DOHH2 (cell line): Measurements from ENCODE around the gene MTCL1.

Source experiments
- CTCF ChIP-seq: fragments of 200-600 bp; sonication (generic); IDR thresholded peaks from one replicate; pipeline ENCODE4 v1.5.1; 2014; ENCODE audit warnings: antibody characterized with exemption, mild to moderate bottlenecking, low read depth, low read length; ENCODE audit not compliant: poor library complexity, severe bottlenecking
- EZH2phosphoT487 ChIP-seq: fragments of 200-600 bp; sonication (generic); IDR thresholded peaks from 2 replicates; pipeline ENCODE4 v1.6.1; 2017; ENCODE audit warnings: borderline replicate concordance, mild to moderate bottlenecking, antibody characterized with exemption, low read length, moderate library complexity, mixed read lengths

DNA sequence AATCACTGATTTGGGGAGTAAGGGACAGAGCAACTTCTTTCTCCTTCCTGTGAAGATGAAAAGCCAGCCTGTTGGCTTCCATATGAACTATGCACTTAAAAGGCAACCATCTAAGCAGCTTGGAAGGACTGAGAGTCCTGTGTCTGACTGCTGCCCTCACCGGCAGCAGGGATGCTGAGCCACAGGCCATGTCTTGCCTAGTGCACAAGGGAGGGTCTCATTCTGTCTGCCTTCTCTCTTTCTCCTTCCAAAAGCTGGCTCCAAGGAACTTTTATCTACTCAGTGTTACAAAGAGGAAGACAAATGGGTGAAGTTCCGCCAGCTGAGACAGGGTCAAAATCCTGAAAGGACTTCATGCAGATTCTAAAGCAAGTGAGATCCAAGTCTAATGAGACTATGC lies 146.3 kb downstream of the MTCL1 start:
- TF ChIP-seq CTCF = no peak
- no peak for TF ChIP-seq EZH2phosphoT487
